HG02970 (cell line): Measurements from ENCODE around the gene MAP3K21.

Experiments used
- ATAC-seq: cut with Tn5 transposase; IDR thresholded peaks from one replicate; pipeline ENCODE4 v1.9.1; 2021; ENCODE audit warnings: mild to moderate bottlenecking, moderate library complexity, moderate number of reproducible peaks; ENCODE audit not compliant: unreplicated experiment, low FRiP score

Gene MAP3K21

GRCh38 chr1:233357595-233358397 is 30.3 kb downstream of the MAP3K21 start:
- ATAC-seq = no peak

GRCh38 chr1:233359431-233359830 is 31.9 kb downstream of the MAP3K21 start:
- ATAC-seq = no peak

DNA sequence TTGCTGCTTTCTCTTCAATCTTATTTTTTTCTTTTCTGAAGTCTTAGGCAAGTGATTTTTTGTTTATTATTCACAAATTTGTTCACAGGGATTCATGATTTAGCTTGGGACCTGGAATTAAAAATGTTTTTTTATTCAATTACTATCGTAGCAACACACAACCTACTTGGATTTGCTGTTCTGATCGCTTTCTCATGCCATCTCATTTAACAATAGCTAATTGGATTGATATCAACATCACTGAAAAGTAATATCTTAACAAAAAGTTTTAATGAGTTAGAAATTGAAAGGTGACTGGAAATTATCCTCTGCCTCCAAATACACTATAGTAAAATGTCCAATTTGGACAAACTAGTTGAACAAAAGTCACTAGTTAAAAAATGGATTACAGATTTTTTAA is 32.4 kb downstream of the MAP3K21 start:
- ATAC-seq = no peak

GRCh38 chr1:233360525-233361102 is 33.1 kb downstream of the MAP3K21 start:
- no peak for ATAC-seq

DNA sequence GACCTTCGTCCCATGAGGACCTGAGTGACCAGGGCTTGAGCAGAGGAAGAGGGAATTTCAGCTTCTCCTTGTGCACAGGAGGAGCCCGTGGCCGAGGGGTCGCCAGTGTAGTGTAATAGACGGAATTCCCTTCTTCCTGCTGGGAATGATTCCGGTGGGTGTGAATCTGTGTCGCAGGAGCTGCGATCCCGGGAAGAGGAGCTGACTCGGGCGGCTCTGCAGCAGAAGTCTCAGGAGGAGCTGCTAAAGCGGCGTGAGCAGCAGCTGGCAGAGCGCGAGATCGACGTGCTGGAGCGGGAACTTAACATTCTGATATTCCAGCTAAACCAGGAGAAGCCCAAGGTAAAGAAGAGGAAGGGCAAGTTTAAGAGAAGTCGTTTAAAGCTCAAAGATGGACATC is 34.4 kb downstream of the MAP3K21 start:
- ATAC-seq = no peak

- ATAC-seq = no peak
These were observed 35.2 kb downstream of the MAP3K21 start for GRCh38 chr1:233362743-233363142.

DNA sequence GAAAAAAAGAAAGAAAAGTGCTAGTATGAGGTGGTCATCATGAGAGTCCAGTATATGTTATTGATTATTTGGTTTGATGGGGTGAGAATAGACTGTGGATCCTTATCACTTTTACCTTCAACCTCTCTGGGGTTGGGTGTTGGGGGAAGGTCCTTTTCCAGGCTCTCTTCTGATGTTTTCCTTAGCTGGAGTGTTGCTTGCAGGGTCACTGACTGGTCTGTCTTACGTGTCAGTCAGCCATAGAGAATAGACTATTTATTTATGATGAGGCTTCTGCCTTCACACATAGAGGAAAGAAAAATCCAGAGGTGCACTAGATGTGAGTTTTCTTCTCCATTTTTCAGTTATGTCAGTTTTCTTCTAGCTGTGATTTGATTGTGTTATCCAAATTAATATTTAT is 36.5 kb downstream of the MAP3K21 start:
- ATAC-seq = no peak

DNA sequence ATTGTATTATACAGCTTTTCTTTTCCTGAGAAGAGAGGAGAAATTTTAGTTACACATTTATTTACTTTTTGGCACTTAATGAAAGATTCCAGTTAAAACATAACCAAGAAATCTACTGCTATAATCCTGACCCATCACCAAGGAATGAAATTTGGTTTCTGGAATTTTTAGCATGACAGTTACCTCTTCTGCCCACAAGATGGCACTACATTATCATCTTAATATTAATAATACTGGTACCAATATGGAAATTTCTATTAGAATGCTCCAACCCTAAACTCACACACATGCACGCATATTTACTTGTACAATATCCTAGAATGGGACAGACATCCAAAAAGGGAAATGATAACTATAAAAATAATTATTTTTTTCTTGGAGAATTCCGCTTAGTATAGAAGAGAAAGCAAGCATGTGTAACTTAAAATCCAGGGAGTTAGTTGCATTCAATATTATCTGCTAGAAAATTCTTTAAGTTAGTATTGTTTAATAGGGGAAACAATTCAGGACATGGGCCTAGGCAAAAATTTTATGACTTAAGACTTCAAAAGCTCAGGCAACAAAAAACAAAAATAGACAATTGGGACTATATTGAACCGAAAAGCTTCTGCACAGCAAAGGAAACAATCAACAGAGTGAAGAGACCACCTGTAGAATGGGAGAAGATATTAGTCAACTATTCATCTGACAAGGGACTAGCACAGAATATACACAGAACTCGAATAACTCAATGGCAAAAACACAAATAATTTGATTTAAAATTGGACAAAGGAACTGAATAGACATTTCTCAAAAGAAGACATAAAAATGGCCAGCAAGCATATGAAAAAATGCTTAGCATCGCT is 37.4 kb downstream of the MAP3K21 start:
- no peak for ATAC-seq

GRCh38 chr1:233366575-233366974 is 39.1 kb downstream of the MAP3K21 start:
- ATAC-seq = no peak

- ATAC-seq = no peak
These were observed 39.7 kb downstream of the MAP3K21 start for GRCh38 chr1:233367057-233367803.

DNA sequence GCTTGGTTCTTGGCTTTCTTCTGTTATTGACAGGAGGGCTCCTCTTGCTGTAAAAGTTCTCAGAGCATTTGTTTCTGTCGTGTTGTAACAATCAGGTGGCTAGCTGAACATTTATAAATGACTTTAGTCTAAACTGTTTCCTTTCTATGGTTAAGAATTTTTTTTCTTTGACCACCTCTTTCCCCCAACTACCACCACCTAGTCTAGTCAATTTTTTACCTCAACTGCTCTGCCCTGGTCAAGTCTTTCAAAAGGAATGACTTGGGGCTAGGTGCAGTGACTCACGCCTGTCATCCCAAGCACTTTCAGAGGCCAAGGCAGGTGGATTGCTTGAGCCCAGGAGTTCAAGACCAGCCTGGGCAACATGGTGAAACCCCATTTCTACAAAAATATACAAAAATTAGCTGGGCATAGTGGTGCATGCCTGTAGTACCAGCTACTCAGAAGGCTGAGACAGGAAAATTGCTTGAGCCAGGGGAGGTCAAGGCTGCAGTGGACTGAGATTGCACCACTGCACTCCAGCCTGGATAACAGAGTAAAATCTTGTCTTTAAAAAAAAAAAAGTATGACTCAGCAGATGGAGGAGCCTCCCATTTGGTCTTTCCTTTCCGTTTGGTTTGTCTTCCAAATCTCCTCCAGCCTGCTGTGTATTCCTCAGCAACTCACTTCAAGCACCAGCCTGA is 40.7 kb downstream of the MAP3K21 start:
- ATAC-seq = no peak

GRCh38 chr1:233368789-233369130 is 41.2 kb downstream of the MAP3K21 start:
- ATAC-seq = no peak

GRCh38 chr1:233372218-233373120 is 44.9 kb downstream of the MAP3K21 start:
- no peak for ATAC-seq

GRCh38 chr1:233373226-233373625 is 45.7 kb downstream of the MAP3K21 start:
- no peak for ATAC-seq

- ATAC-seq = no peak
These were observed 48.1 kb downstream of the MAP3K21 start for GRCh38 chr1:233375653-233376052.

- no peak for ATAC-seq
These were observed 49.0 kb downstream of the MAP3K21 start for GRCh38 chr1:233376382-233377110.

- ATAC-seq = no peak
These were observed 52.4 kb downstream of the MAP3K21 start for GRCh38 chr1:233379869-233380438.

DNA sequence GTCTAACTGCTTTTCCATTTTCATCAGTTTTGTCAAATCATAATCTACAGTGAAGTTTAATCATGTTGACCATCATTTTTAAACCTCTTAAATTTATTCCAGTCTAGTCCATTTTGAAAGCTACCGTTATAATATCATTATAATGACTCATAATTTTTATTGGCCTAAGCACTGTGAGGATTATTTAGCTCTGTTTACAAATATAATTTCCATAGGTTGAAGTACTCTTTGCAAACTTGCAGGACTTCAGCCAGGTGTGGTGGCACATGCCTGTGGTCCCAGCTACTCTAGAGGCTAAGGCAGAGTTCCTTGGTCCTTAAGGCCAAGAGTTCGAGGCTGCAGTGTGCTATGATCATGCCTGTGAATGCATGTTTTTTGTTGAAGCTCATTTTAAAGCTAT is 54.3 kb downstream of the MAP3K21 start:
- no peak for ATAC-seq
